ENCODE results near the gene TXNDC12.

DNA sequence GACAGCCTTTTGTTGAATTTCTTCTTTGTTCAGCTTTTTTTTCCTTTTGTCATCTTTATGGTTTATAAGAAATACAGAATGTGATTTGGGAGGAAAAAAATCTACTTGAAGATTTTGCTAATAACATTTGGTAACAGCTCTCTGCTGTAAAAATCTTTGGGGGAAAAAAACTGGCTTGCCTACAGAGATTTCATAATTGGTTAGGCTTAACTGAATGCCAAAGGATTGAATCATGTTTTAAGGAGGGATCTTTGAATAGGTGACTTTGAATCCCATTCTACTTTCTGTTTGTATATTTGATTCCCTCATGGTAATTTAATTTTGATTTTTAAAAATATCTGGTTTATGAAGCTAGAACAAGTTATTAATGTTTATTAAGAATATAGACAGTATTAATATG is 4.3 kb upstream of the TXNDC12 start:
- TF ChIP-seq, protein P1, sequence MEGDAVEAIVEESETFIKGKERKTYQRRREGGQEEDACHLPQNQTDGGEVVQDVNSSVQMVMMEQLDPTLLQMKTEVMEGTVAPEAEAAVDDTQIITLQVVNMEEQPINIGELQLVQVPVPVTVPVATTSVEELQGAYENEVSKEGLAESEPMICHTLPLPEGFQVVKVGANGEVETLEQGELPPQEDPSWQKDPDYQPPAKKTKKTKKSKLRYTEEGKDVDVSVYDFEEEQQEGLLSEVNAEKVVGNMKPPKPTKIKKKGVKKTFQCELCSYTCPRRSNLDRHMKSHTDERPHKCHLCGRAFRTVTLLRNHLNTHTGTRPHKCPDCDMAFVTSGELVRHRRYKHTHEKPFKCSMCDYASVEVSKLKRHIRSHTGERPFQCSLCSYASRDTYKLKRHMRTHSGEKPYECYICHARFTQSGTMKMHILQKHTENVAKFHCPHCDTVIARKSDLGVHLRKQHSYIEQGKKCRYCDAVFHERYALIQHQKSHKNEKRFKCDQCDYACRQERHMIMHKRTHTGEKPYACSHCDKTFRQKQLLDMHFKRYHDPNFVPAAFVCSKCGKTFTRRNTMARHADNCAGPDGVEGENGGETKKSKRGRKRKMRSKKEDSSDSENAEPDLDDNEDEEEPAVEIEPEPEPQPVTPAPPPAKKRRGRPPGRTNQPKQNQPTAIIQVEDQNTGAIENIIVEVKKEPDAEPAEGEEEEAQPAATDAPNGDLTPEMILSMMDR (IDR thresholded peaks at IDR 0.05; ENCODE audit: low read length) = no peak
- TF ChIP-seq EZH2 (optimal IDR thresholded peaks at IDR 0.05; ENCODE audit: low read depth, low read length) = no peak
- no peak for TF ChIP-seq EZH2phosphoT487 (IDR thresholded peaks at IDR 0.05; ENCODE audit: low read length)

Measured in MM.1S (cell line).